A549 treated with AZD9567 at 1 μM for 4 hours (cell line): ENCODE measurements around the gene PRPF40B. TPM values are rescaled to one million over a fixed set of nuclear protein-coding genes. Genes with fewer than 3 reads are reported as not detected.

Experiments used
- total RNA-seq: library from RNA; stranded (reverse); fragments of 200-300 nt; extraction: Qiagen RNA extraction; gene quantifications from 5 replicates; pipeline ENCODE4 v1.2.3, GENCODE V29; 2022; ENCODE audit not compliant: insufficient read depth

PRPF40B gene
- total RNA-seq, result 5.6 to 8.6 TPM (median 7.3 TPM) in 5 replicates

GRCh38 chr12:49623142-49623904 is at the start of gene PRPF40B:
PRPF40B (plus strand) TSS chr12:49623561; CDS start chr12:49623591, 30 bp downstream.

GRCh38 chr12:49605539-49605938 is 17.8 kb upstream of the PRPF40B start, which contains the start of gene FAM186B:
FAM186B (minus strand) TSS chr12:49605639; CDS start chr12:49605477, 162 bp downstream.

Other genes starting within 250 kb of the PRPF40B start
- gene KCNH3, start 84.5 kb upstream of the PRPF40B start, total RNA-seq, result 0.83 to 2.7 TPM (median 2.3 TPM) in 5 replicates
- 56.3 to 70.2 TPM (median 64.4 TPM) in 5 replicates for gene MCRS1, start 55.4 kb upstream of the PRPF40B start, total RNA-seq
- 0.06 to 0.10 TPM (median 0.09 TPM) in 4 of 5 replicates, not detected in the other for gene FAM186B, start 17.9 kb upstream of the PRPF40B start, total RNA-seq
- gene FMNL3, start 83.8 kb downstream of the PRPF40B start, total RNA-seq, result 1.5 to 2.2 TPM (median 1.8 TPM) in 5 replicates
- 470 to 511 TPM (median 498 TPM) in 5 replicates for gene TMBIM6, start 118.0 kb downstream of the PRPF40B start, total RNA-seq
- gene NCKAP5L, start 204.9 kb downstream of the PRPF40B start, total RNA-seq, result 8.5 to 9.6 TPM (median 8.9 TPM) in 5 replicates
- gene BCDIN3D, start 219.5 kb downstream of the PRPF40B start, total RNA-seq, result 4.0 to 4.7 TPM (median 4.3 TPM) in 5 replicates